Measurements from ENCODE around the gene CINP. TPM values are rescaled to one million over a fixed set of nuclear protein-coding genes. Genes with fewer than 3 reads are reported as not detected.
A peak's percentile ranks its signal among the peaks of the same experiment; 100 is the strongest.

Gene CINP
- total and polyA plus RNA-seq, 2 of the 13 experiments (the other 11 are each of a cell fraction or from before 2014, with no cell fraction given), result 32.8 to 42.8 TPM

GRCh38 chr14:102362545-102363181 is at the start of gene CINP, which contains the start of gene TECPR2 (continued):
- TF ChIP-seq AGO1 (IDR thresholded peaks at IDR 0.05; ENCODE audit: low read depth, low read length, poor library complexity, severe bottlenecking), result no peak
- TF ChIP-seq CEBPG (CRISPR knock-in tag; IDR thresholded peaks at IDR 0.05), result no peak
- no peak for TF ChIP-seq SOX13 (IDR thresholded peaks at IDR 0.05)
- TF ChIP-seq SOX13 (CRISPR knock-in tag; conservative IDR thresholded peaks at IDR 0.05 in 1 of 2, IDR thresholded peaks at IDR 0.05 in 1 of 2), result peak in 1 of 2 experiments; percentile 4; a peak in 1 of 4 replicates
- no peak for TF ChIP-seq ZNF562 (CRISPR knock-in tag; IDR thresholded peaks at IDR 0.05; ENCODE audit: borderline replicate concordance)
- no peak; the same call in 1 of the 2 replicates for TF ChIP-seq ZSCAN20 (CRISPR knock-in tag; IDR thresholded peaks at IDR 0.05; ENCODE audit: borderline replicate concordance)
- no peak for TF ChIP-seq HMGA1 (CRISPR knock-in tag; conservative IDR thresholded peaks at IDR 0.05)
- 0 out of 2 replicates have a peak, but pooled peaks have one; percentile 18 for TF ChIP-seq NR2C2 (CRISPR knock-in tag; IDR thresholded peaks at IDR 0.05; ENCODE audit: borderline replicate concordance)
- TF ChIP-seq SALL1 (CRISPR knock-in tag; IDR thresholded peaks at IDR 0.05), result peak; percentile 44; the same call in 1 of the 2 replicates
- TF ChIP-seq TAF15 (IDR thresholded peaks at IDR 0.05; ENCODE audit: low read depth, low read length, poor library complexity, severe bottlenecking), result no peak
- peak; percentile 87 for TF ChIP-seq ZFX (CRISPR knock-in tag; IDR thresholded peaks at IDR 0.05; ENCODE audit: low read depth)
- TF ChIP-seq ZNF136 (CRISPR knock-in tag; IDR thresholded peaks at IDR 0.05; ENCODE audit: low read depth), result no peak
- no peak for TF ChIP-seq FLYWCH1 (CRISPR knock-in tag; IDR thresholded peaks at IDR 0.05)
- no peak; the same call in 1 of the 2 replicates for TF ChIP-seq NRL (CRISPR knock-in tag; IDR thresholded peaks at IDR 0.05; ENCODE audit: borderline replicate concordance)
- no peak for TF ChIP-seq ZNF451 (CRISPR knock-in tag; IDR thresholded peaks at IDR 0.05)
- no peak for TF ChIP-seq ZEB1 (IDR thresholded peaks at IDR 0.05; ENCODE audit: insufficient replicate concordance, low read depth)
- no peak for TF ChIP-seq MBD4 (IDR thresholded peaks at IDR 0.05; ENCODE audit: borderline replicate concordance, low read length)
- no peak for TF ChIP-seq ZNF549 (CRISPR knock-in tag; IDR thresholded peaks at IDR 0.05)
- no peak for TF ChIP-seq REPIN1 (CRISPR knock-in tag; IDR thresholded peaks at IDR 0.05; ENCODE audit: borderline replicate concordance, low read depth)
- TF ChIP-seq FOXJ3 (CRISPR knock-in tag; IDR thresholded peaks at IDR 0.05; ENCODE audit: borderline replicate concordance), result no peak
- no peak for TF ChIP-seq ATRX (CRISPR knock-in tag; IDR thresholded peaks at IDR 0.05; ENCODE audit: borderline replicate concordance)
- TF ChIP-seq, protein P1, sequence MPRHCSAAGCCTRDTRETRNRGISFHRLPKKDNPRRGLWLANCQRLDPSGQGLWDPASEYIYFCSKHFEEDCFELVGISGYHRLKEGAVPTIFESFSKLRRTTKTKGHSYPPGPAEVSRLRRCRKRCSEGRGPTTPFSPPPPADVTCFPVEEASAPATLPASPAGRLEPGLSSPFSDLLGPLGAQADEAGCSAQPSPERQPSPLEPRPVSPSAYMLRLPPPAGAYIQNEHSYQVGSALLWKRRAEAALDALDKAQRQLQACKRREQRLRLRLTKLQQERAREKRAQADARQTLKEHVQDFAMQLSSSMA (CRISPR knock-in tag; IDR thresholded peaks at IDR 0.05), result no peak
- no peak for TF ChIP-seq ZNF263 (CRISPR knock-in tag; IDR thresholded peaks at IDR 0.05)
- no peak for TF ChIP-seq SP1 (IDR thresholded peaks at IDR 0.05)
- TF ChIP-seq SP1 (CRISPR knock-in tag; IDR thresholded peaks at IDR 0.05), result peak; percentile 62
- TF ChIP-seq DNMT1 (CRISPR knock-in tag; IDR thresholded peaks at IDR 0.05), result no peak
- TF ChIP-seq ZNF251 (CRISPR knock-in tag; IDR thresholded peaks at IDR 0.05), result no peak
- no peak for TF ChIP-seq LRRFIP1 (CRISPR knock-in tag; conservative IDR thresholded peaks at IDR 0.05)
- no peak for TF ChIP-seq ZKSCAN8 (CRISPR knock-in tag; IDR thresholded peaks at IDR 0.05; ENCODE audit: borderline replicate concordance)
